Lower leg skin (tissue), 4 donors: ENCODE results near the gene SBNO2. TPM values are rescaled to one million over a fixed set of nuclear protein-coding genes. Genes with fewer than 3 reads are reported as not detected.

Experiments used
- DNase-seq, 2 donors: peaks; one replicate each; pipeline ENCODE4 v3.0.0-alpha.2; 2019; ENCODE audit warnings: low spot score in 2 of 2
- H3K4me3 ChIP-seq: fragments of 200-600 bp; sonication (generic); 2 replicates; pipeline ENCODE4 v1.5.1; 2017; ENCODE audit warnings: mild to moderate bottlenecking, low read depth; ENCODE audit not compliant: poor library complexity, severe bottlenecking
- POLR2A ChIP-seq, 2 donors: fragments of 450-650 bp; IDR thresholded peaks; one replicate each; pipeline ENCODE4 v1.6.1; 2016 to 2017; ENCODE audit warnings: antibody characterized with exemption in 2 of 2, mild to moderate bottlenecking in 1 of 2, moderate library complexity in 1 of 2
- WGBS, 2 donors: methylation state at CpG; one replicate each; pipeline ENCODE4 v1.1.5; 2018; 5-methylcytosine and 5-hydroxymethylcytosine counted together
- intact Hi-C: fragments of 100-400 bp; cut with DNase I; formaldehyde crosslinking; loops from one replicate; pipeline ENCODE4 v1.15.0; 2023; ENCODE audit warnings: low total_unique reads
- total RNA-seq, 4 donors: library from RNA; depleted of rRNA; stranded (reverse); fragments of >200 nt; gene quantifications; one replicate each; pipeline ENCODE4 v1.1.0, GENCODE V29; 2016
- TF ChIP-seq, protein P1 (sequence below), 3 donors: fragments of 450-650 bp; IDR thresholded peaks; one replicate each; pipeline ENCODE4 v1.5.1; 2016; ENCODE audit warnings: antibody characterized with exemption in 3 of 3, mild to moderate bottlenecking in 3 of 3, moderate library complexity in 2 of 3

The SBNO2 gene
- total RNA-seq, 4 donors from 2014 or later, result 54.8 to 68.6 (median 60.3) TPM

DNA sequence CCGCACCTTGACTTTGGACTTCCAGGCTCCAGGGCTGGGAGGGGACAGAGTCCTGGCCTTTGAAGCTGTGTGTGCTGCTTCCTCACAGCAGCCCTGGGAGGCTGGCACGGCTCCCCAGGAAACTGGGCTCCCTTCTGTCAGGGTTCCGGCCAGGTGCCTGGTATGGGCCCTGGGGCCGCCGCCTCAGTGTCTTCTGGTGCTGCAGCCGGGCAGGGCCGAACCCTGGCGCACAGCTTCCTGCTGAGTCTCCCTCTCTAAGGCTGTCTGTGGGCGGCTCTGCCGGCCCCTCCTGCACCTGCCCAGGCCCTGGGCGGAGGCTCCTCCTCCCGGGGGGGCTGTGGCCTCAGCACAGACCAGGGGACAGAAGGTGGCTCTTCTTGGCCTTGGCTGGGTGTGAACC, 37.9 kb downstream of the SBNO2 start:
- DNase-seq, result peak in 1 of 2 donors; percentile 89
- intact Hi-C loops, result no loop called here
- TF ChIP-seq, protein P1, sequence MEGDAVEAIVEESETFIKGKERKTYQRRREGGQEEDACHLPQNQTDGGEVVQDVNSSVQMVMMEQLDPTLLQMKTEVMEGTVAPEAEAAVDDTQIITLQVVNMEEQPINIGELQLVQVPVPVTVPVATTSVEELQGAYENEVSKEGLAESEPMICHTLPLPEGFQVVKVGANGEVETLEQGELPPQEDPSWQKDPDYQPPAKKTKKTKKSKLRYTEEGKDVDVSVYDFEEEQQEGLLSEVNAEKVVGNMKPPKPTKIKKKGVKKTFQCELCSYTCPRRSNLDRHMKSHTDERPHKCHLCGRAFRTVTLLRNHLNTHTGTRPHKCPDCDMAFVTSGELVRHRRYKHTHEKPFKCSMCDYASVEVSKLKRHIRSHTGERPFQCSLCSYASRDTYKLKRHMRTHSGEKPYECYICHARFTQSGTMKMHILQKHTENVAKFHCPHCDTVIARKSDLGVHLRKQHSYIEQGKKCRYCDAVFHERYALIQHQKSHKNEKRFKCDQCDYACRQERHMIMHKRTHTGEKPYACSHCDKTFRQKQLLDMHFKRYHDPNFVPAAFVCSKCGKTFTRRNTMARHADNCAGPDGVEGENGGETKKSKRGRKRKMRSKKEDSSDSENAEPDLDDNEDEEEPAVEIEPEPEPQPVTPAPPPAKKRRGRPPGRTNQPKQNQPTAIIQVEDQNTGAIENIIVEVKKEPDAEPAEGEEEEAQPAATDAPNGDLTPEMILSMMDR (IDR thresholded peaks at IDR 0.05), result no peak
- TF ChIP-seq POLR2A (IDR thresholded peaks at IDR 0.05), result no peak
- 51 to 58% methylated on average over 11 to 12 of the region's 12 CpGs for WGBS, 2 donors
- no peak overlapping the region for H3K4me3 ChIP-seq

DNA sequence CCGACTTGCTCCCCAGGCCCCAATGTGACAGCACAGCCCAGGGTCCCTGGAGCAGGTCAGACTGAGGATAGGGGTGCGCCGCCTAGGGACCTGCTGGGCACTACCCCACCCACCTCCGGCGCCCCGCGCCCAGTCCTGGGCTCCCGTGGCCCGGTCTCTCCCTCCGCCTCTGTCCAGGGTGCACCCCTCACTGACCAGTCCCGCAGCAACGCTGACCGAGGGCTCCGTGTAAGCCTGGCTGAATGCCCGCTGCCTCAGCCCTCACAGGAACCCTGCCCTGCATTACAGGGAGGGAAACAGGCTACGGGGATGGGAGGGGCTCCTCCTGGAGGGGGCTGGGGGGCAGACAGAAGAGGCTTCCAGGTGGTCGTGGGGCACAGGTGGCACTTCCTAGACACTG, 38.6 kb downstream of the SBNO2 start:
- TF ChIP-seq POLR2A (IDR thresholded peaks at IDR 0.05), result no peak
- TF ChIP-seq, protein P1 (IDR thresholded peaks at IDR 0.05), result no peak
- intact Hi-C loops, result no loop called here
- peak in 1 of 2 donors; percentile 86 for DNase-seq
- WGBS, 2 donors, result 84 to 91% methylated on average over 16 to 17 of the region's 17 CpGs
- no peak overlapping the region for H3K4me3 ChIP-seq

DNA sequence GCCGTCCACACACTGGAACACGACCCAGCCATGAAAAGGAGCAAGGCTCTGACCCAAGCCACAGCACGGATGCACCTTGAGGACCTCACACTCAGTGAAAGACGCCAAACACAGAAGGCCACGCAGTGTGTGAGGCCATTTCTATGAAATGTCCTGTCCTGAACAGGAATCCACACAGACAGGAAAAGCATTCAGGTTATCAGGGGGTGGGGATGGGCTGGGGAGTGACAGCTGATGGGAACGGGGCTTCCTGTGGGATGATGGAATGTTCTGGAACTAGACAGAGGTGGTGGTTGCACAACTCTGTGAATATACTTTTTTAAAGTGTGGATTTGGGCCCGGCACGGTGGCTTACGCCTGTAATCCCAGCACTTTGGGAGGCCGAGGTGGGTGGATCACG, 39.6 kb downstream of the SBNO2 start:
- no peak for DNase-seq
- H3K4me3 ChIP-seq, result no peak overlapping the region
- 88 to 91% methylated on average over 11 of the region's 11 CpGs for WGBS, 2 donors
- TF ChIP-seq, protein P1 (IDR thresholded peaks at IDR 0.05), result no peak
- no peak for TF ChIP-seq POLR2A (IDR thresholded peaks at IDR 0.05)
- intact Hi-C loops, result no loop called here

DNA sequence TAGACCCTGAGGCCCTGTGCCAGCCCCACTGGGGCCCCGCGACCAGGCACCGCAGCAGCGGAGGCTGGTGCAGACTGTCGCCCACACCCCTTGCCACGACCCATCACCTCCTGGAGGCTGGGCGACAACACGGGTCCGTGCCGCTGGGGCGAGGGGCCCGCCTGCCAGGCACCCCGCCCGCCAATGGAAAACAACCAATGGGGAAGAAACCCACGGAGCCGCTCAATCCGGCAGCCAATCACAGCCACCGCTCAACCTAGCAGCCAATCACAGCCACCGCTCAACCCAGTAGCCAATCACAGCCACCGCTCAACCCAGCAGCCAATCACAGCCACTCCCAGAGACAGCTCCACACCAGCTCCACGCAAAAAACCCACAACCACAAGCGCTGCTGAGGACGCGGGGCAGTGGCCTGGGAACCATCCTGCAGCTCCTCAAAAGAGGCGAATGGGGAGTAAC, 40.6 kb downstream of the SBNO2 start:
- no peak overlapping the region for H3K4me3 ChIP-seq
- 92 to 93% methylated on average over 24 to 25 of the region's 25 CpGs for WGBS, 2 donors
- peak in 1 of 2 donors; percentile 87 for DNase-seq
- intact Hi-C loops, result no loop called here
- no peak for TF ChIP-seq POLR2A (IDR thresholded peaks at IDR 0.05)
- TF ChIP-seq, protein P1 (IDR thresholded peaks at IDR 0.05), result no peak

DNA sequence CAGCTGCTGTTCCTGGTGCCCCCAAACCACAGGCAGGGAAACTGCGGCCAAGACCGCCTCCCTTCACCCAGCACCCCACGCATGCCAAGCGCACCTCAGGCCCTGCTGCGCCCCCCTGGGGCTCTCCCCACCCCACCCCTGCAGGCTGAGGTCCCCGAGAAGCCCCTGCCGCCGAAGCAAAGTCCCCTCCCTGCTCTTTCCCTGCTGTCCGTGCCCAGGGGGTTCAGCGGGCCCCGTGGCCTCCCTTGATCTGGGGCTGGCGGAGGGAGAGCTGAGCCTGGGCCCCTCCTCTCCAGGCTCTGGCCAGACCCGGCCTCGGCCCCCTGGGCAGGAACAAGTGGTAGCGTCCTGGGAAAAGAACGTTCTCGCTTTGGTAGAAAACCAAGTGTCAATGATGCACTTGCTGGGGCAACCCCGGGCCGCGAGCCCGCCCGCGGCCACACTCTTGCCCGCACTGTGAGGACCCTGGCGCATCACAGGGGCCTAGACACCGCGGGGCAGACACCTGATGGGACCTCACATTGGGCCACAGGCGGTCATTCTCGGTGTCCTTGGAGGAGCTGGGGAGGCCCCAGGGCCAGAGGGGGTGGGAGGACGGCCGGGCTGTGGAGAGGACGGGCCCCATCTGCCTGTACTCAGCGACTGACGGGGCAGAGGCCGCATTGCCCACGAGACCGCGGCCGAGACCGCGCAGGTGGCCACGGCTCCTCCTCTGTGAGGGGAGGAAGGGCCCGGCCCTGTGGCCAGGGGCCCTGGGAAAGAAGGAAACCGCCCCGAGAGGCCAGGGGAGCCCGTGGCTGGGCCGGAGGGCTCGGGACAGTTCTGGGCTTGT, 41.3 kb downstream of the SBNO2 start:
- intact Hi-C loops, result no loop called here
- DNase-seq, result no peak
- no peak overlapping the region for H3K4me3 ChIP-seq
- WGBS, 2 donors, result 55 to 58% methylated on average over 41 to 48 of the region's 48 CpGs
- TF ChIP-seq, protein P1 (IDR thresholded peaks at IDR 0.05), result no peak
- no peak for TF ChIP-seq POLR2A (IDR thresholded peaks at IDR 0.05)
